T47D (cell line): Measurements from ENCODE around the gene YPEL3.

ENCODE experiments used
- DNase-seq, 2 experiments: peaks; one replicate each; pipeline versions ENCODE4 v3.0.0 to v3.0.0-alpha.2; 2011 to 2012; ENCODE audit warnings: low read depth in 1 of 2, low spot score in 1 of 2
- JUND ChIP-seq: IDR thresholded peaks from 2 replicates; pipeline ENCODE4 v1.6.1; 2012; ENCODE audit warnings: low read depth
- in situ Hi-C: cut with HindIII; loops from 2 replicates; pipeline ENCODE4 v1.10.0; 2016; ENCODE audit warnings: low sequenced_read_pairs, low pct_unique_long_range_greater_than_20kb

Gene YPEL3

GRCh38 chr16:30084096-30084815 is 11.8 kb downstream of the YPEL3 start:
- TF ChIP-seq JUND: no peak
- DNase-seq: no peak
- in situ Hi-C loops: no loop called here

- DNase-seq: no peak
- in situ Hi-C loops: no loop called here
- no peak for TF ChIP-seq JUND
These were observed 12.6 kb downstream of the YPEL3 start for GRCh38 chr16:30083216-30084055.

- in situ Hi-C loops: no loop called here
These were observed 13.4 kb downstream of the YPEL3 start for GRCh38 chr16:30082545-30083090.

GRCh38 chr16:30079480-30079879 is 16.5 kb downstream of the YPEL3 start:
- DNase-seq: no peak
- no peak for TF ChIP-seq JUND
- in situ Hi-C loops: no loop called here

More at GRCh38 chr16:30082545-30083090, 13.4 kb downstream of the YPEL3 start:
- no peak for TF ChIP-seq JUND
- no peak for DNase-seq

DNA sequence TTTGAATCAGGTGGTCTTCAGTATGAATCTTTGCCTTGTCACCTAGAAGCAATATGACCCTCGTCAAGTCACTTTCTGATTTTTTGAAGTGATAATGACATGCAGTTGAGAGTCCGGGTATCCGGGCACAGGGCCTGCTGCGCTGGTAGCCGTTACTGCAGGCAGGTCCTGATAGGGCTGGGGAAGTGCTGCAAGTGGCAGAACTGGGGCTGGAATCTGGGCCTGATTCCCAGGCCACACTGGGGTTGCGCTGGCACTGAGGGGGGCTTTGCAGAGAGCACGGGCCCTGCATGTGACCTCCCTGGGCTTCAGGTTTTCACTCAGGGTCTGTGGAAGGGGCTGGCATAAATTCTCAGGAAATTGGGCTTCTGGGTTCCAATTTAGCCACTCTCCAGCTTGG is 17.3 kb downstream of the YPEL3 start:
- in situ Hi-C loops: no loop called here
- DNase-seq: no peak
- TF ChIP-seq JUND: no peak

DNA sequence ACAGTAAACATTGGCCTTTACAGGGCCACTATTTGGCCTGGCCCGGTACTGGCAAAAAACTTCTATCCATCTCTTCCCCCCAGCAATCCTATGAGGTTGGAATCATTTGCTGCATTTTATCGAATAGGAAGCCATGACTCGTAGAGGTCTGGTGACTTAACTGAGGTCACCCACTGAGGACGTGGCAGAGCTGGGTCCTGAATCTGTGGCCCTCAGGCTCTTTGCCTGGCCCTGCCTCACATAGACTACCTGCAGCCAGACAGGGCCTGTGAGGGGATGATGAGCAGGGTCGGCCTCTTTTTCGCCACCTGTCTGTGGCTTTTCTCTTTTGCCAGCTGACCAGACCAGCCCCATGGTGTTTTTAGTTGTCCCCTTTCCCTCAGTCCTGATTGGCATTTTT is 18.4 kb downstream of the YPEL3 start:
- in situ Hi-C loops: no loop called here
- TF ChIP-seq JUND: no peak

GRCh38 chr16:30076276-30076791 is 19.7 kb downstream of the YPEL3 start:
- no peak for DNase-seq
- no peak for TF ChIP-seq JUND
- in situ Hi-C loops: no loop called here

More for the DNA sequence above, 18.4 kb downstream of the YPEL3 start:
- no peak for DNase-seq

DNA sequence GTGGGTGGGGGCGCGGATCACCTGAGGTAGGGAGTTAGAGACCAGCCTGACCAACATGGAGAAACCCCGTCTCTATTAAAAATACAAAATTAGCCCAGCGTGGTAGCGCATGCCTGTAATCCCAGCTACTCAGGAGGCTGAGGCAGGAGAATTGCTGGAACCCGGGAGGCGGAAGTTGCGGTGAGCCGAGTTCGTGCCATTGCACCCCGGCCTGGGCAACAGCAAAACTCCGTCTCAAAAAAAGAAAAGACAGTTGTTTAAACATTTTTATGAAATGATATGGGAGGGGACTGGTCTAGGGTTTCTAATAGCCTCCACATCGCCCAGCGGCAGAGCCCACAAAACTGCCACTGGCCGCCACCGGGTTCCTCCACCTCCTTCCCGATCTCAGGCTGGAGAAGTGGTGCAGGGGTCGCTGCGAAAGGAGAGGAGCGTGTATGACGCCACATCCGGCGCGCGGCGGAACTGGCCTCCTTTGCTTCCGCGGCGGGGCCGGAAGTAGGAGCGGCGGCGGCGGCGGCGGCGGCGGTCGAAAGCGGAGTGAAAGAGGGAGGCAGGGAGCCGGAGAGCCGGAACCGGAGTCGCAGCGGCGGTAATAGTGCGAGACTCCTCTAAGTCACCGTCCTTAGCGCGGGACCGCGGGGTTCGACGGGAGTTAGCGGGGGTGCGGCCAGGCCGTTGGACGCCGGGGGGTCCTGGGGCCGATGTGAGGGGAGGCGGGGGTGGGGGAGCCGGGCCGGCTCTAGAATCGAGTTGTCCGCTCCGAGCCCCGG is 20.3 kb downstream of the YPEL3 start, which contains the start of gene PPP4C:
Gene PPP4C (plus strand): TSS at position 492 of the 773 bp plus-strand sequence. CDS start 384 bp downstream, outside the sequence.
- peak; percentile 92 to 97 for DNase-seq
- in situ Hi-C loops: no loop called here
- no peak for TF ChIP-seq JUND

GRCh38 chr16:30070490-30070889 is 25.5 kb downstream of the YPEL3 start:
- in situ Hi-C loops: no loop called here
- no peak for TF ChIP-seq JUND
- no peak for DNase-seq

- TF ChIP-seq JUND: no peak
- DNase-seq: no peak
- in situ Hi-C loops: no loop called here
These were observed 26.2 kb downstream of the YPEL3 start for GRCh38 chr16:30069611-30070462.
